HG02970 (cell line): ENCODE data around the gene PRKAR1B.
"Not testable (repeated sequence)": the region's sequence is repeated elsewhere in the genome, so short reads cannot be mapped to it uniquely, and the experiment has no call there.

Experiments
- ATAC-seq: cut with Tn5 transposase; IDR thresholded peaks from one replicate; pipeline ENCODE4 v1.9.1; 2021; ENCODE audit warnings: mild to moderate bottlenecking, moderate library complexity, moderate number of reproducible peaks; ENCODE audit not compliant: unreplicated experiment, low FRiP score

PRKAR1B gene

GRCh38 chr7:672891-673290 lies 54.2 kb downstream of the PRKAR1B start:
- no peak for ATAC-seq

DNA sequence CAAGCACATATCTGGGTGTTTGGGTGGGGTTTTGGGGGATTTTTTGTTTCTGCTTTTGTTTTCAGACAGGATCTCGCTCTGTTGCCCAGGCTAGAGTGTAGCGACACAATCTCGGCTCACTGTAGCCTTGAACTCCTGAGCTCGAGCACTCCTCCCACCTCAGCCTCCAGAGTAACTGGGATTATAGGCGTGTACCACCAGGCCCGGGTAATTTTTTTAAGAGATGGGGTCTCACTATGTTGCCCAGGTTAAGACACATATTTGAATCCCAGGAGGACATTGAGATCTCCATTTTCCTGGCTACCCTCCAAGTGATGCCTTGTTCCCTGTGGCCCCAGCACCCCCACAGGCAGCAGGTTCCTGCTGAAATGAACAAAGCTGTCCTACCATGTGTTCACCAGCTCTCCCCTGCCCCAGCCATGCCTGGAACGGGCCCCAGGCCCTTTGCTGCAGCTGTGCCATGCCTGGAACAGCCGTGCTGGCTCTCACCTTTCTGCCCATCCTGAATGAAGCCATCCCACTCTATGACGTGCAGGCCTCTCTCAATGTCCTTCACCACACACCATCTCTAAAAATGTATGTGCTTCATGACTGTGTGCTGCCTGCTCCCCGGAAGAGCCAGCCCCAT lies 55.6 kb downstream of the PRKAR1B start:
- no peak for ATAC-seq

DNA sequence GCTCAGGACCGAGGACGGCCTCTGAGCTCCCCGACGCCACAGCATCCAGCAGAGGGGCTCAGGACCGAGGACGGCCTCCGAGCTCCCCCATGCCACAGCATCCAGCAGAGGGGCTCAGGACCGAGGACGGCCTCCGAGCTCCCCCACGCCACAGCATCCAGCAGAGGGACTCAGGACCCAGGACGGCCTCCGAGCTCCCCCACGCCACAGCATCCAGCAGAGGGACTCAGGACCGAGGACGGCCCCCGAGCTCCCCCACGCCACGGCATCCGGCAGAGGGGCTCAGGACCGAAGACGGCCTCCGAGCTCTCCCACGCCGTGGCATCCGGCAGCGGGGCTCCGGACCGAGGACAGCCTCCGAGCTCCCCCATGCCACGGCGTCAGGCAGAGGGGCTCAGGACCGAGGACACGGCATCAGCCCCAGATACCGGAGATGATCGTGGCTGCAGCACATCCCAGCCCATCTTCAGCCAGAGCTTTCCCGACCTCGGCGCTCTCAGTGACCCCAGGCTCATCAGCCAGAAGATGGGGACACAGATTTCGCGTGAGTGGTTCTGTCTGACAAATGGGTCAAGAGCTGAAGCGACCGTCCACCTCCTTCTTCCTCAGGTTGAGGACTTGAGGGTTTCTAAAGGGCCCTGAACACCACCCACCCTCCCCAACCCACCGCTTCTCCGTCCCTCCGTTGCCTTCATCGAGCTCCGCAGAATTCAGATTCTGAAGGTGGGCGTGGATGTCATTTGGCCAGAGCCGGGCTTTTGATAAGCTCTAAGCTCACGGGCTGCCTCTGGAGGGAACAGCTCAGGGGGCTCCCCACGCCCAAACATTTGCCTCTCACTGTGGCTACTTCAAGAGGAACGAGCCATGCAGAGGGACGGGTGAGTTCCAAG lies 56.3 kb downstream of the PRKAR1B start:
- no peak for ATAC-seq

DNA sequence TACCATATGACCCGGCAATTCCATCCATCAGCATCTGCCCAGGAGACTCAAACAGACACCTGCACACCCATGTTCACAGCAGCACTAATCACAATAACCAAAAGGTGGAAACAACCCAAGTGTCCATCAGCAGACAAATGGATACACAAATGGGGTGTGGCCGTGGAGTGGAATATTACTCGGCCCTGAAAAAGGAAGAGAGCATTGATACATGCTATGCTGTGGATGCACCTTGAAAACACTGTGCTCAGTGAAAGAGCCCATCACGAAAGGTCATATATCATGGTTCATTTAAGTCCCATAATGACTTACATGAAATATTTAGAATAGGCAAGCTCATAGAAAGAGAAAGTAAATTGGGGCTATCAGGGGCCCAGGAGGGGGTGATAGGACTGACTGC lies 58.1 kb downstream of the PRKAR1B start:
- no peak for ATAC-seq

DNA sequence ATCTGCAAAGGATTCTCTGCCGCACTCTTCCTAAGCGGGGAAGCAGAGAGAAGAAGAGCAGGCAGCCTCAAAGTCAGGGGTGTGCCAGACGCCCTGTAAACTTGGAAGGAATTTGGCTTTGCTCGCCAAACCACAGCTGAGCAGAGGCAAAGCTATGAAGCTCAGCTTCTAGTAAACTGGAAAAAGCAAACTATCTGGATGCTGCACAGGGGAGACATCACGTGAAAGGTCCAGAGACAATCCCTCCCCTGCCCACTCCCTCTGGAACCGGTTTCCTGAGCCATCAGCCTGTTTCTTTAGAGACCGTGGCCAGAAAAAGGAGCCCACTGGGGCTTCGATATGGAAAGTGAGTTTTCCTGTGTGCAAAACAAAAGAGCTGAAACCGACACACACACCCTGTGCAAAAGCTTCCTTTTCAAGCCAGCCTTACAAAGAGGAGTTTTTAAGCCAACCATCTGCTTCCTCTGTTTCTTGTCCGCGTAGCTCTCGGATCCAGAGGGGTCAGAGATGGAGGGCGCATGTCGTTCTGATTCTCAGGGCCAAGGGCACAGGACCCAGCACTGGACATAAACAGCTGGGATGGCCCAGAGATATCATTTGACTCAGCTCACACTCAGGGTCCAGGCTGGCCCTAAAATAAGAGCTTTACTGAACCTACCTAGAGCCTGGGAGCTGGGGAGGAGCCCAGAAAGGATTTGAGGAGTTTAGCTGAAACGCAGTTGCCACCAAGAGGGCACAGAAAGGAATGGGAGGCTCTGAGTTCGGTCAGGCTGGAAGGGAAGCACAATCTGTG lies 58.7 kb downstream of the PRKAR1B start:
- ATAC-seq, result no peak

DNA sequence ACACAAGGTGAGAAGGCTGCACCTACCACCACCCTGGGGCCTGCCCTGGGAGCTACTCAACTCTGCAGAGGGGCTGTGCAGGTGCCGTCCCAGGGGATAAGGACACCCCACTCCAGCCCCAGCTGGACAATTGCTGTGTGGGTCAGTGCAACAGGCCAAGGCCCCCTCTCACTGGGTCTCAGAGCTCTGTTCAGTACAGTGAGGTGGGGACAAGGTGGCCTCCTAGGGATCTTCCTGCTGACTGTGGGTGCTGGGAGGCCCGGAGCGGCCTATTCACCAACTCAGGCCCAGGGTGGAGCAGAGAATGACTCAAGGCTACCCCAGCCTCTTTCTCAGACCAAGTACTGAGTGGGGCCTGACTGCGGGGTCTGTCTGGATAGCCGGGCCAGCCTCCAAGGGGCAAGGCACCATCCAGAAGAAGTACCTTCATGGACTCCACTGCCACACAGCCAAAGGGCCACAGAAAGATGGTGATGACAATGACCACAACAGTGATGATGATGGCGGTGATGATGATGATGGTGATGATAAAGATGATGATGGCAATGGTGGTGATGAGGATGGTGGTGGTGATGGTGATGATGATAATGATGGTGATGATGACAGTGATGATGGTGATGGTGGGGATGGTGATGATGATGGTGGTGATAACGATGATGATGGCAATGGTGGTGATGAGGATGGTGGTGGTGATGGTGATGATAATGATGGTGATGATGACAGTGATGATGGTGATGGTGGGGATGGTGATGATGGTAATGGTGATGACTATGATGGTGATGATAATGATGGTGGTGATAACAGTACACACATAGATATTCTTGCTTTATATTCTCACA lies 60.4 kb downstream of the PRKAR1B start:
- ATAC-seq, result no peak

- no peak for ATAC-seq
Observed at GRCh38 chr7:665736-666453, 61.2 kb downstream of the PRKAR1B start.

DNA sequence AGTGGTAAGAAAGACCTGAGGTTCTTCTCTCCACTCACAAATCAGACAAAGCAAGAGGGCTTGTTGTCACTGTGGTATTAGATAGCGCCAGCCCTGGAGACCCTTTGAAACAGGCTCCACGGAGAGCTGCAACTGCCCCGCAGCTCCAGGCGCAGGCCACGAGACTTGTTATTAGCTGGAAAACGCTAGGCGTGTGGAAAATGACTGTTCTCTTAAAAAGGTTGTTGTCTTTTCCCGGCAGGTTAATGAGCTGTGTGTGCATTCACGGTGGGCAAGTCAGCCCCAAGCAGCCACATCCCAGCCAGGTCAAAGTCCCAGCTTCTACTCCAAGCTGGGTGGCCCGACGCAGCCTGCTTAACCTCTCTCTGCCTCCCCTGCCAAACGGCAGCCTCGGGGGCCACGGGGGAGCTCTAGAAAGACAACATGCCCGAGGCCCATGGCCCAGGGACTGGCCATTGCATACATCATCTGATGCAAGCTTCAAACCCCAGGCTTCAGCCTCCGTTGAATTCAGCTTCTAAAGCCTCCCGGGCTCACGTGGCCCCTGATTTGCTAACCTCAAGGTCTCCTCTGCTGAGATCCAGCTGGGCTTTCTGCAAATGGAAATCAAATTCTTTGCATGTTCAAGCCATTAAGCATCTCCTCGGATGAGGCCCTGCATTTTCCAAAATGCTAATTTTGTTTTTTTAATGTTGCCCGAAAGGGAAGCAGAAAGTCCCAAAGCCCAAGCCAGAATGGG lies 61.9 kb downstream of the PRKAR1B start:
- ATAC-seq, result no peak

GRCh38 chr7:664402-664775 lies 62.7 kb downstream of the PRKAR1B start:
- ATAC-seq, result no peak

GRCh38 chr7:662576-662975 lies 64.5 kb downstream of the PRKAR1B start:
- ATAC-seq, result no peak

- no peak for ATAC-seq
Observed at GRCh38 chr7:659996-660395, 67.1 kb downstream of the PRKAR1B start.

- ATAC-seq, result no peak
Observed at GRCh38 chr7:659306-659847, 67.7 kb downstream of the PRKAR1B start.

- no peak for ATAC-seq
Observed at GRCh38 chr7:657565-658119, 69.4 kb downstream of the PRKAR1B start.

DNA sequence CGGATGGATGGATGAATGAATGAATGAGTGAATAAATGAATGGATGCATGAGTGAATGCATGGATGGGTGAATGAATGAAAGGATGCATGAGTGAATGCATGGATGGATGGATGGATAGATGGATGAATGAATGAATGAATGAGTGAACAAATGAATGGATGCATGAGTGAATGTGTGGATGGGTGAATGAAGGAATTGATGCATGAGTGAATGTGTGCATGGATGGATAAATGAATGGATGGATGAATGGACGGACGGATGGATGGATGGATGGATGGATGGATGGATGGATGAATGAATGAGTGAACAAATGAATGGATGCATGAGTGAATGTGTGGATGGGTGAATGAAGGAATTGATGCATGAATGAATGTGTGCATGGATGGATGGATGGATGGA lies 70.1 kb downstream of the PRKAR1B start:
- not testable (repeated sequence) for ATAC-seq

DNA sequence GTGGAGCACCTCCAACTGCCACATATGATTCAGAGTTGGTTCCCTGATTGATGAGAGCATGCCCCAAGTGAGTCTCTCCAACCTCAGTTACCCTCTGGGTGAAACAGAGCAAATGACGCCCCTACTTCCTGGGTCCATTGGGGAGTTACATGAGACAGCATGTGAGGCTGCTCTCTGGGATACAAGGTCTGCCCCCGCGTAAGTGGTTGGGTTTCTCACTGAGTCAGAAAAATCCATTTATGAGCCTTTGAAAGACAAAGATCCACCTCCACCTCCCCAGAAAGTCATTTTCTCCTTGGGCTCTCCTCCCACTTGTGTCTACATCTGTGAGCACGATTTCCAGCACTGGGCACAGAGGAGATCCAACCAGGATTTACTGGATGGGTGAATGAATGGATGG lies 71.3 kb downstream of the PRKAR1B start:
- ATAC-seq, result no peak

GRCh38 chr7:653829-654764 lies 73.0 kb downstream of the PRKAR1B start:
- ATAC-seq, result no peak

DNA sequence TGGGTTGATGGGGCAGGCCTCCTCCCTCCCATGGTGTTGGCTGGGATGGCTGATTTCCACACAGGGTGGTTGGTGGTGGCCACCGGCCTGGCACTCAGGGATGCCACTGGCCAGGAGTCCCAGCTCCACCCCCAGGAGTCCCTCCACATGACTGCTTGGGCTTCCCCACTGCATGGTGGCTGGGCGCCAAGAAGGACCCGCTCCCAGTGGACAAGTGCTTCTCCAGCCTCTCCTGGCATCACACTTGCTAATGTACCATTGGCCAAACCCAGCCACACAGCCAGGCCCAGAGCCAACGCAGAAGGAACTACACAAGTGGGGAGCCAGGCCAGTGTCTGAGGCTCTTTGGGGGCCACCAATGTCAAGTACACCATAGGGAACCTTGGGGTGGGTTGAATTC lies 74.2 kb downstream of the PRKAR1B start:
- no peak for ATAC-seq
